Stimulated activated CD8-positive, alpha-beta memory T cell treated with anti-CD3 and anti-CD28 coated beads, Interleukin-15, amount 100 ng/mL, for 48 hours (primary cell): Measurements from ENCODE around the gene CTXND2.
"Not testable (repeated sequence)": the region's sequence is repeated elsewhere in the genome, so short reads cannot be mapped to it uniquely, and the experiment has no call there.

Experiments
- DNase-seq, 2 donors: peaks; one replicate each; pipeline ENCODE4 v3.0.0-alpha.2; 2020; ENCODE audit warnings: low read depth in 2 of 2

CTXND2 gene

DNA sequence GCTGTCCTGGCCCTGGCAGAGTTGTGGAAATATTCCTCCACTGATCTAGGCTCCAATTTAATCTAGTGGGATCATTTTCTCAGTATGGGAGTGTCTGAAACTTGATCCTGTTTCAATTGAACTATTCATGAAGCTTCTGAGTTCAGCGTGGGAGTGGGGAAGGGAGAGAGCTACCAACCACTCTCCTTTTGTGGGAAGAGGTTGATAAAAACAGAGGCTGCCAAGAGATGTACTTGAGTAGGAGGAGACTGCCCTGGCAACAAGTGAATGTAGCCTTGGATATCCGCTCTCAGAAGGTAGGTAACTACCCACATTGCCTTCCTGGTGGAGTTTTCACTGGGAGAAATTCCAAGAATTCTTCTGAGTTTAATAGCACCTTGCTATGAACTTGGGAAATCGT, at the start of gene CTXND2:
Gene CTXND2, plus strand, starts transcription at position 119 of the 400 bp plus-strand sequence. CDS start 25,179 bp downstream, outside the sequence.
- DNase-seq = no peak

- DNase-seq = not testable (repeated sequence)
Observed at GRCh38 chr1:150840850-150841249, 46.1 kb upstream of the CTXND2 start.

GRCh38 chr1:150841626-150842025, 45.3 kb upstream of the CTXND2 start:
- no peak for DNase-seq

DNA sequence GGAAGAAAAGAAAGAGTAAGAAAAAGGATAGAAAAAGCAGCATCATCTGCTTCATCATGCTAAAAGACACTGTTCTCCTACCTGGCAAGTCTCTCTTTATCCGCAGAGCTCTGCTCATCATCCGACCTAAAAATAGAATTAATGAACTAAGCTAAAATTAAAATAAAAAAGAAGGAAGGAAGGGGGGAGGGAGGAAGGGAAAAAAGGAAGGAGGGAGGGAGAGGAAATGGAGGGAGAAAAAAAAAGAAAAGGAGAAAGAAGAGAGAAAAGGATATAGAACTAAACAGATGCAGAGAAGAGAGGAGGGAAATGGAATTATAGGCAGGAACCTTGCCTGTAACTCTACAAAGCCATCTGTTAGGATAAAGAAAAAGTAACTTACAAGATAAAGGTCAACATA, 44.6 kb upstream of the CTXND2 start:
- no peak for DNase-seq

GRCh38 chr1:150842964-150843363, 44.0 kb upstream of the CTXND2 start:
- no peak for DNase-seq

DNA sequence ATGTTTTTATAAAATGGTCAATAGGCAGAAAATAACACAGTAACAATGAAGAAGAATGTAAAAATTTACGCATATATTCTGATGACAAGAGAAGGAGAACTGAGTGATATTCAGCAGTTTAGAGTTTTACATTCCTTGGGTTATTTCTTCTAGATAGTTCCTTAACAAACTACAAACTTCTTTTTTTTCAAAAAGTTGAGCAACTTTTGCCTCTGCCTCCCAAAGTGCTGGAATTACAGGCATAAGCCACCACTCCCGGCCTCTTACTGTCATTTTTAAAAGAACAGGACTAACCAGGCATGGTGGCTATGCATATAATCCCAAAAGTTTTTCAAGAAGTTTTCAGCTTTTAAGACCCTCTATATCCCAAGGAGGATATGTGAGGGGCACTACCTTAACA, 43.5 kb upstream of the CTXND2 start:
- no peak for DNase-seq

DNA sequence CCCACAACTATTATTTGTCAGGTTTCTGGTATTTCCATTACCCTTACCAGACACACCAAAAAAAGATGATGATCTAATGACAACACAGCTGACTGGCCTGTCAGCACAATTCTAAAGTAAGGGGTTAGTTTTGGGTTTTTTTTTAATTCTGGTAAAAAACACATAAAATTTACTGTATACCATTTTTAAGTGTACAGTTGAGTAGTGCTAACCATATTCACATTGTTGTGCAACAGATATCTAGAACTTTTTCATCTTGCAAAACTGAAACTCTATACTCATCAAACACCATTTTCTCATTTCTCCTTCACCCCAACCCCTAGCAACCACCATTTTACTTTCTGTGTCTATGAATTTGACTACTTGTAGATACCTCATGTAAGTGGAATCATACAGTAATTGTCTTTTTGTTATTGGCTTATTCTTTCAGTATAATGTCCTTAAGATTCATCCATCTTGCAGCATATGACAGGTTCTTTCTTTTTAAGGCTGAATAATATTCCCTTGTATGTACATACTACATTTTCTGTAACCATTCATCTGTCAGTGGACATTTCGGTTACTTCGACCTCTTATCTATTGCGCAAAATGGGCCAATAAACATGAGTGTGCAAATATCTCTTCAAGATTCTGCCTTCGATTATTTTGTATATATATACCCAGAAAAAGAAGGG, 40.3 kb upstream of the CTXND2 start:
- no peak for DNase-seq

GRCh38 chr1:150850801-150851362, 36.1 kb upstream of the CTXND2 start:
- not testable (repeated sequence) for DNase-seq

- DNase-seq = not testable (repeated sequence)
Observed at GRCh38 chr1:150852734-150853133, 34.2 kb upstream of the CTXND2 start.

- no peak for DNase-seq
Observed at GRCh38 chr1:150863724-150864123, 23.2 kb upstream of the CTXND2 start.

DNA sequence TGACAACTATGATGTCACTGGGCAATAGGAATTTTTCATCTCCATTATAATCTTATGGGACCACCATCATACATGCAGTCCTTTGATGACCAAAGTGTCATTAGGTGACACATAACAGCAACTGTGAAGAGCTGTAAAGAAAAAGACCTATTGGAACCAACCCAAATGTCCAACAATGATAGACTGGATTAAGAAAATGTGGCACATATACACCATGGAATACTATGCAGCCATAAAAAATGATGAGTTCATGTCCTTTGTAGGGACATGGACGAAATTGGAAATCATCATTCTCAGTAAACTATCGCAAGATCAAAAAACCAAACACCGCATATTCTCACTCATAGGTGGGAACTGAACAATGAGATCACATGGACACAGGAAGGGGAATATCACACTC, 22.7 kb upstream of the CTXND2 start:
- DNase-seq = not testable (repeated sequence)

GRCh38 chr1:150869683-150870082, 17.3 kb upstream of the CTXND2 start:
- no peak for DNase-seq

- DNase-seq = no peak
Observed at GRCh38 chr1:150872572-150872971, 14.4 kb upstream of the CTXND2 start.

- no peak for DNase-seq
Observed at GRCh38 chr1:150873521-150873920, 13.4 kb upstream of the CTXND2 start.

- no peak for DNase-seq
Observed at GRCh38 chr1:150874455-150875196, 12.3 kb upstream of the CTXND2 start.

DNA sequence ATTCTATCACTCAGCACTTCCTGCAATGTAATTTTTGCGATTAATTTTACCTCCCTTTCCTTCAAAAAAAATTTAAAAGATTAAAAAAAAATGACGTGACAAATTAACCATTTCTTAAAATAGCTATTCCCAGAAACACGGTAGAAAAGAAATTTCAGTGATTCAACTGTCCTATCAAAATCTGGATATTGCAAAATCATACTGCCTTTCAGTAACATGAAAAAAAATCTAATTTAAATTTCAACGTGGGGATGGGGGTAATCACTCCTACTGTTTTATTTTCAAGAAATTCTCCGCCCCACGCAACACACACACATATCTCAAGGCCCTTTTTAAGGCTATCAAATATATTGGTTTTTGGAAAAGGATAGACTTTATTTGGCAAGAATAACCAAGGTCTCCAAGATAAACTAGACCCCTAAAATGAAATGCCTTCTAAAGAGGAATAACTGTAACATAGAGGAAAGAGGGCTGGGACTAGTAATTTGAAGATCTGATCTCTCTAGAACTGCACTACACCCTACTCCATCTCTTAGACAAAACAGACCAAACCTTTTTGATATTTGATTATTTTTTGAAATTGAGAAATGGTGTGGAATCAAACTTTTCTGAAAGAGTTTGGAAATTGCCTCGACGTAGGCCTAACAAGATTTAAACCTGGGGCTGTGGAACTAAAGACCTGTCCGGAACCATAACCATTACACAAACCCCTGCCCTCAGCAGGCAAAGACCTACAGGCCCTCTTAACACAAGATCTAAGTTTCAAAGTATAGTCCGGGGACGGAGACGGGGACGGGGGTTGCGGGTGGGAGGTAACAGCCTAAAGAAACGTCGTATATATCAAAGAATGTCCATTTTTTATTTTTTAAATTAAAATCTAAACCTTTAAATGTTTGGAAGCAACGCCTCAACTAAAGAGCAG, 11.5 kb upstream of the CTXND2 start:
- DNase-seq = no peak

DNA sequence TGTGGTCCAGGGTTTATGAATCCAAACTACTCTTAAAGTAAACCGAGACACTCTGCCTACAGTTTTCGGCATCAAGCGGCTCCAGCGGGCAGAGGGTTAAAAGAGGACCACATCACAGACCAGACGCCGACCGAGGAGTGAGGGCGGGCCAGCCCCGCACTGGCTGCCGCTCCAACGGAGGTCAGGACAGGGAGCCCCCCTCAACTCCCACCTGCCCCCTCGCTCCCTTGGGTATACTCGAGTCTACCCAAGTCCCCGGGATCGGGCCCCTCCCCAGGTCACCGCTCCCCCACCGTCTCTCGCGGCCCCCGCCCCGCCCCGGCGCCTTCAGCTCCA, 10.8 kb upstream of the CTXND2 start:
- no peak for DNase-seq

DNA sequence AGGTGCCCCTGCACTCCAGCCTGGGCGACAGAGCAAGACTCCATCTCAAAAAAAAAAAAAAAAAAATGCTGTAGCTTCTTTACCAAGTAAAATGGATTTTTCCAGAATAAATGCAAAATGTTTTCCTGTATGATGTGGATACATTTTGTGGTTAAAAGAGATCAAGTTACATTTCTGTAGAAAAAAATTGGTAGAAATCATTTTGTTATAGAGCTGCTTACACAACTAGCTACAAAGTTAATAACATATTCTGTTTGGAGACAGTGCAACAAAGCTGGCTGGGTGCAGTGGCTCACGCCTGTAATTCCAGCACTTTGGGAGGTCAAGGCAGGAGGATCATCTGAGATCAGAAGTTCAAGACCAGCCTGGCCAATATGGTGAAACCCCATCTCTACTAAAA, 8.0 kb upstream of the CTXND2 start:
- not testable (repeated sequence) for DNase-seq

DNA sequence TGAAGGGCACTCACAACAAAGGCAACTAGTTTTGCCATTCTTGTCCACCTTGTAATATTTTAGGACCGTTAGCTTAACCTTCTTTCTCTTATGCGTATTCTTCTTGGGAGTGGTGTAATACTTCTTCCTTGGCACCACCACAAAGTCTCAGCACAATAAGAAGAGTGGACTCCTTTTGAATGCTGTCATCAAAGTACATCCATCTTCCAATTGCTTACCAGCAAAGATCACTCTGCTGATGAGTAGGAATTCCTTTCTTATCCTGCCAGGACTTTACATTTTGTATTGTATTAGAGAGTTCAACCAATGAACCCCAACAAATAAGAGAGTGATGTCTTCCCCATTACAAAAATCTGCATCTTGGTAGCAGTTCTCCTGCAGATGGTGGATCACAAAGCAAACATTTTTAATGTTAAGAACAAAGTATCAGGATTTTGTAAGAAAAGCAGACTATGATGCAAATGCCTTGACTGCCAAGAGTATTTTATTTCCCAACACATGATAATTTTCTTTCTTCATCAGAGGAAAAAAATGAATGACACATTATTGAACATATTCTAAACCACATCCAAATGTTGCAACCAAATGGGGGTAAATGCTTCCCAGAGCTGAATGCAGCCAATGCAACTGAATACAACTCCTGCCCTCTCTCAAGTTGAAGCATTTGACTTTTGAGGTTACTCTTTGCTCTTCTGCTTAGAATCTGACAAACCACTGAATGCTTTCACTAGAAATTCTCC, 5.4 kb upstream of the CTXND2 start:
- DNase-seq = no peak

DNA sequence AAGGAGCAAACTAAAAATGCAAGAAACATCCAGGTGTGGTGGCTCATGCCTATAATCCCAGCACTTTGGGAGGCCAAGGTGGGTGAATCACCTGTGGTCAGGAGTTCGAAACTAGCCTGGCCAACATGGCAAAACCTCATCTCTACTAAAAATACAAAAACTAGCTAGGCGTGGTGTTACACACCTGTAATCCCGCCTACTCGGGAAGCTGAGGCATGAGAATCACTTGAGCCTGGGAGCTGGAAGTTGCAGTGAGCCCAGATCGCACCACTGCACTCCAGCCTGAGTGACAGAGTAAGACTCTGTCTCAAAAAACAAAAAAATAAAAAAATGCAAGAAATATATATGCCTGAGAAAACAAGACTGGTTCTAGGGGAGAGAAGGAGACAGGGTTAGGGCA, 3.8 kb upstream of the CTXND2 start:
- DNase-seq = not testable (repeated sequence)

DNA sequence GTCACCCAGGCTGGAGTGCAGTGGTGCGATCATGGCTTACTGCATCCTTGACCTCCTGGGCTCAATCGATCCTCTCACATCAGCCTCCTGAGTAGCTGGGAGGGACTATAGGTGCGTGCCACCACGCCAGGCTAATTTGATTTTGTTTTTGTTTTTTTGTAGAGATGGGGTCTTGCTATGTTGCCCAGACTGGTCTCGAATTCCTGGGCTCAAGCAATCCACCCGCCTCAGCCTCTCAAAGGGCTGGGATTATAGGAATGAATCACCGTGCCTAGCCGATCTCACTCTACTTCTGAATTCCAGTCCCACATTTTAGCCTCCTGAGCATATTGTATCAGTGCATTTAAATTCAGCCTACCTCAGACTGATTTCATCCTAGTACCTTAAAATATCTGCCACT, 1.8 kb downstream of the CTXND2 start:
- DNase-seq = no peak
